ENCODE data around the gene RNF166.

DNA sequence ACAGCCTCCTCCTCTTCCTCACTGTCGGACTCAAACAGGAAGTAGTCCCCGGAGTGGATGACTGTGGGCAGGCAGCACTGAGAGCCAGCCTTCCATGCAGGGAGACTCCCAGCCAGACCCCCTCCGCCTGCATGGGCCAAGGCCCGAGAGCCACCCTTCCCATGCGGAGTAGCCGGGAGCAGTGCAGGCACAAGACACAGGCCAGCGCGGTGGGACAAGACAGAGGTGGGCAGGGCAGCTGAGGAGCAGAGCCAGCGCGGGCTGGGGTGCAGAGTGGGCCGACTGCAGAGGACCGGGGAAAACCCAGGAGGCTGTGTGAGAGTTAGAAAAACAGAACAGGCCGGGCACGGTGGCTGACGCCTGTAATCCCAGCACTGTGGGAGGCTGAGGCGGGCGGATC lies 17.7 kb upstream of the RNF166 start:
- no peak for TF ChIP-seq EZH2 (optimal IDR thresholded peaks at IDR 0.05; ENCODE audit: low read depth, low read length)
- no peak for TF ChIP-seq EZH2phosphoT487 (IDR thresholded peaks at IDR 0.05; ENCODE audit: low read length)
- TF ChIP-seq CTCF (IDR thresholded peaks at IDR 0.05; ENCODE audit: low read length), result no peak

All from MM.1S (cell line).